ENCODE measurements around the gene SIGLEC11. TPM values are rescaled to one million over a fixed set of nuclear protein-coding genes. Genes with fewer than 3 reads are reported as not detected.

SIGLEC11 gene
- total RNA-seq, 2 experiments from 2014 or later: not detected

DNA sequence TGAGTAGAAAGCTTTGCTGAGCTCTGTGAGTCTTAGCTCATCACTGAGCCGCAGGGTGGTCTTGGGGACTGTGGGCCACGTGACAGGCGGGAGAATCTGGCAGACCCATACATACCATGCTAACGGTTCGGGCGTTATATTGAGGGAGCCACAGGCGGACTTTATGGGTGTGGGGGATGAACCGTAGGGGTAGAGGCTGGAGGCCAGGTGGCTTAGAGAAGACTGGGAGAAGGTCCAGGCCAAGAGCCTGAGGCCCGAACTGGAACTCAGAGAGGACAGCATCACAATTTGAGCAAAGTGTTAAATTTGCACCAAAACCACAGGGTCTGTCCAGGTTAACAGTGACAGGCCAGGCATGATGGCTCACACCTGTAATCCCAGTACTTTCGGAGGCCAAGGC is 47.3 kb downstream of the SIGLEC11 start:
- peaks cover 6% of the 10 kb centered on the region; the same call in 1 of the 2 replicates for H4K20me1 ChIP-seq (ENCODE audit: insufficient read depth, low read length)
- no peaks in the 10 kb centered on the region for H3K9me2 ChIP-seq (ENCODE audit: insufficient read depth, low read length)
- no peak overlapping the region for H3K4me2 ChIP-seq (ENCODE audit: low read length)
- H3K4me1 ChIP-seq (ENCODE audit: insufficient read depth, low read length, poor library complexity, severe bottlenecking): peaks cover 14% of the 10 kb centered on the region
- TF ChIP-seq CTCF (conservative IDR thresholded peaks at IDR 0.05; ENCODE audit: low read length): no peak
- no peak for TF ChIP-seq EZH2phosphoT487 (IDR thresholded peaks at IDR 0.05; ENCODE audit: borderline replicate concordance, low read depth, low read length)
- H2AFZ ChIP-seq (ENCODE audit: low read length): no peak overlapping the region
- H3K9me3 ChIP-seq (ENCODE audit: low read length): no peaks in the 10 kb centered on the region
- ChIA-PET POLR2A (no interaction called here), CTCF (ENCODE audit: unreplicated experiment) (no interaction called here)
- no peak overlapping the region for H3K27ac ChIP-seq (ENCODE audit: low read depth, low read length, poor library complexity, severe bottlenecking)
- peaks cover 94% of the 10 kb centered on the region for H3K36me3 ChIP-seq (ENCODE audit: insufficient read depth, low read length)
- intact Hi-C loops (cut with micrococcal nuclease; ENCODE audit: unreplicated experiment): no loop called here
- BruUV-seq (replicated peaks): no TSS peak
- H3K79me2 ChIP-seq (ENCODE audit: insufficient read depth, low read depth, low read length): peaks cover 46% of the 10 kb centered on the region
- DNase-seq (ENCODE audit: low spot score): no peak
- no peak overlapping the region for H3K4me3 ChIP-seq (ENCODE audit: low read depth, low read length, poor library complexity, severe bottlenecking)

GRCh38 chr19:49912965-49913685 is 47.8 kb downstream of the SIGLEC11 start:
- H2AFZ ChIP-seq (ENCODE audit: low read length): no peak overlapping the region
- no peaks in the 10 kb centered on the region for H3K9me2 ChIP-seq (ENCODE audit: insufficient read depth, low read length)
- H3K4me1 ChIP-seq (ENCODE audit: insufficient read depth, low read length, poor library complexity, severe bottlenecking): peaks cover 14% of the 10 kb centered on the region
- H3K4me3 ChIP-seq (ENCODE audit: low read depth, low read length, poor library complexity, severe bottlenecking): no peak overlapping the region
- H3K27ac ChIP-seq (ENCODE audit: low read depth, low read length, poor library complexity, severe bottlenecking): no peak overlapping the region
- H4K20me1 ChIP-seq (ENCODE audit: insufficient read depth, low read length): peaks cover 6% of the 10 kb centered on the region; the same call in 1 of the 2 replicates
- ChIA-PET CTCF (ENCODE audit: unreplicated experiment) (no interaction called here), POLR2A (no interaction called here)
- no peak for DNase-seq (ENCODE audit: low spot score)
- peaks cover 41% of the 10 kb centered on the region for H3K79me2 ChIP-seq (ENCODE audit: insufficient read depth, low read depth, low read length)
- intact Hi-C loops (cut with micrococcal nuclease; ENCODE audit: unreplicated experiment): no loop called here
- no TSS peak for BruUV-seq (replicated peaks)
- H3K36me3 ChIP-seq (ENCODE audit: insufficient read depth, low read length): peaks cover 95% of the 10 kb centered on the region
- TF ChIP-seq EZH2phosphoT487 (IDR thresholded peaks at IDR 0.05; ENCODE audit: borderline replicate concordance, low read depth, low read length) (no peak), CTCF (conservative IDR thresholded peaks at IDR 0.05; ENCODE audit: low read length) (peak; percentile 54)
- no peaks in the 10 kb centered on the region for H3K9me3 ChIP-seq (ENCODE audit: low read length)
- no peak overlapping the region for H3K4me2 ChIP-seq (ENCODE audit: low read length)

Data from OCI-LY7 (cell line).